ENCODE measurements around the gene MED22. TPM values are rescaled to one million over a fixed set of nuclear protein-coding genes. Genes with fewer than 3 reads are reported as not detected.

MED22 gene
- total and polyA plus RNA-seq, 2 of the 8 experiments (the other 6 are each of a cell fraction or from before 2014, with no cell fraction given), result 56.4 to 68.4 TPM

DNA sequence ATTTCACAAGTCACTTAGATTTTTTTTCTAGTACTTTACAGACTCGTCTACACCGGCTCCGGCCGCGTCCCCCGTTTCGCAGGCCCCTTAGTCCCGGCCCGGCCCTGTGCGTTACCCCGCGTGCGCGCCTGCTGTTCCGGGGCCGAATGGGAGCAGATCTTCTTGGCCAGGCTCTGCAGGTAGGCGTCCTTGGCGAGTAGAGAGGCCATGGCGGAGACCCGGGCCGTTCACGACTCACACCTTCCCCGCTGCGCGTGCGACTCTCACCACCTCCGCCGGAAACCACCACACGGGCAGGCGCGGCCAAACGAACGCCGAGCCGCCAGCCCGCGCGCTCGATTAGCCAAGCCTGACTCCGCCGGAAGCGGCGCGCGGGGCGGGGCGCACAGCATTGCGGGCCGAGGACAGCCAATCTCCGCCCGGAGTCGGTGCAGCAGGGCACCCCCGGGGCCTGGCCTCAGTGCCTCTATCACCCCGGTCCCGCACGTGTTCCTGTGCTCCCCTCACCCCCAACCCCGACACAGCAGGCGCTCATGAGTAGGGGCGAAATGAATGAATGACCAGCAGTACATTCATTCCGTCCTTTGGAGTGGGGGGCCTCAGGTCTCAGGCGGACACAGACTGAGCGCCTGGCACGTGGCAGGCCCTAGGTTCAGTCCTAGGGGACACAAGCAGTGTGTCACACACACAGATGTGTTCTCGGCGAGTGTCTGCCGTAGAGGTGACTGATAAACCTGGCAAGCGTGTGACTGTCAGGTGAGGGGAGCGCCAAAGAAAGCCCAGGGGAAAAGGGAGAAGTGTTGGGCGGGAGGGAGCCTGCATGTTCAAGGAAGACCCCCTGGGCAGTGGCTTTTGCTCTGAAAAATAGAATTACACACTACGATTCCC is 11.8 kb downstream of the MED22 start, which contains the start of gene SURF6:
TSS of gene SURF6 (minus strand) at position 265 of the 888 bp plus-strand sequence. CDS start at position 209, 56 bp downstream.
- Histone ChIP-seq H2BK120ac (replicated peaks; ENCODE audit: low read depth, low read length) (no peak within 1 kb of the TSS), H4K5ac (ENCODE audit: insufficient read length, low read depth, low read length) (peak within 1 kb of the TSS; percentile 80), H4K20me1 (replicated peaks in 1 of 2; ENCODE audit: control insufficient read depth in 1 of 2, insufficient read depth in 2 of 2, low read length in 2 of 2) (peaks cover 6 to 17% of the 10 kb centered on the region in 2 experiments), H3K27me3 (replicated peaks in 1 of 4; ENCODE audit: control insufficient read depth in 3 of 4, extremely low read depth in 1 of 4, insufficient read depth in 3 of 4, low read length in 3 of 4) (no peaks in the 10 kb centered on the region), H3K9me3 (ENCODE audit: insufficient read depth in 2 of 2, low read depth in 1 of 2, low read length in 1 of 2) (no peaks in the 10 kb centered on the region), H3K4me2 (ENCODE audit: insufficient read depth in 1 of 2, low read depth in 2 of 2, low read length in 2 of 2) (peak within 1 kb of the TSS; percentile 70 to 78), H3K36me3 (ENCODE audit: control insufficient read depth in 2 of 4, insufficient read depth in 4 of 4, low read length in 3 of 4) (peaks cover 31 to 58% (median 44%) of the 10 kb centered on the region in 4 experiments), H4K91ac (replicated peaks; ENCODE audit: insufficient read length, low read length) (peak within 1 kb of the TSS; percentile 93), H3K23ac (ENCODE audit: insufficient read length) (no peak within 1 kb of the TSS), H3K4me1 (replicated peaks in 1 of 4; ENCODE audit: control insufficient read depth in 3 of 4, insufficient read depth in 4 of 4, low read length in 3 of 4) (peaks cover 0 to 9% (median 2%) of the 10 kb centered on the region in 4 experiments; a peak in 1 of 7 replicates), H2BK20ac (ENCODE audit: low read length) (no peak within 1 kb of the TSS), H3K56ac (replicated peaks; ENCODE audit: insufficient read length, low read depth, low read length) (peak within 1 kb of the TSS; percentile 96), H3K9ac (replicated peaks in 1 of 4; ENCODE audit: extremely low read depth in 1 of 4, low read depth in 3 of 4, low read length in 3 of 4) (peak within 1 kb of the TSS; percentile 77 to 79 (median 78)), H3K18ac (ENCODE audit: extremely low read depth, low read length) (peak within 1 kb of the TSS; percentile 98), H4K8ac (ENCODE audit: extremely low read depth, insufficient read depth, low read length) (peak within 1 kb of the TSS; percentile 90), H2BK15ac (ENCODE audit: low read length) (peak within 1 kb of the TSS; percentile 88; the same call in 1 of the 2 replicates), H3K14ac (ENCODE audit: insufficient read length) (no peak within 1 kb of the TSS), H3K79me2 (ENCODE audit: control insufficient read depth in 1 of 2, insufficient read depth in 2 of 2, low read length in 2 of 2) (peaks cover 0 to 15% of the 10 kb centered on the region in 2 experiments; a peak in 2 of 4 replicates), H2AFZ (ENCODE audit: low read length) (no peak within 1 kb of the TSS), H2BK12ac (ENCODE audit: low read depth, low read length) (peak within 1 kb of the TSS; percentile 80; the same call in 1 of the 2 replicates), H3K4ac (replicated peaks; ENCODE audit: insufficient read length, low read depth, low read length) (peak within 1 kb of the TSS; percentile 95), H2AK5ac (ENCODE audit: low read depth, low read length) (peak within 1 kb of the TSS; percentile 93; the same call in 1 of the 2 replicates), H3K79me1 (ENCODE audit: low read depth, low read length) (peaks cover 10% of the 10 kb centered on the region), H3K27ac (ENCODE audit: low read depth, low read length) (peak within 1 kb of the TSS; percentile 74; the same call in 1 of the 2 replicates), H3K23me2 (ENCODE audit: low read depth, low read length) (peaks cover 7% of the 10 kb centered on the region; the same call in 1 of the 2 replicates), H3K4me3 (ENCODE audit: extremely low read depth in 1 of 4, insufficient read depth in 2 of 4, low read depth in 3 of 4, low read length in 4 of 4) (peak within 1 kb of the TSS; percentile 64 to 95 (median 92)), H2BK5ac (ENCODE audit: low read depth, low read length) (peak within 1 kb of the TSS; percentile 91; the same call in 1 of the 2 replicates)
- DNase-seq (ENCODE audit: low read depth in 1 of 2, low spot score in 2 of 2) (peak; percentile 64 to 92), FAIRE-seq (no peak)
- WGBS, 2 experiments (ENCODE audit: extremely low coverage in 1 of 2, insufficient coverage in 1 of 2, insufficient read length in 1 of 2, insufficient replicate concordance in 2 of 2, low coverage in 1 of 2, low lambda C conversion rate in 2 of 2, missing lambda C conversion rate in 1 of 2), result 7% methylated on average over 59 of the region's 70 CpGs; no CpG with 5 or more reads in 1 of the 2 experiments
- CTCF ChIA-PET (ENCODE audit: partially characterized antibody), result interaction anchor here (0.6 to 7.0 kb wide), 4 partner anchors 14 to 149 kb away, joined by 3 to 123 read pairs (median 4); no protein-coding TSS in a partner anchor
- POLR2A ChIA-PET (ENCODE audit: partially characterized antibody), result interaction anchor here (0.6 to 7.3 kb wide), 6 partner anchors 14 to 382 kb away, joined by 3 to 120 read pairs (median 3); partner anchors contain the start of genes MED22 and RPL7A
- no peak for TF ChIP-seq BRCA1 (IDR thresholded peaks at IDR 0.05; ENCODE audit: low read depth, low read length)
- peak; percentile 74; the same call in 1 of the 2 replicates for TF ChIP-seq PHF8 (conservative IDR thresholded peaks at IDR 0.05; ENCODE audit: low read depth, low read length)
- peak; percentile 72 to 98; a peak in 3 of 4 replicates for TF ChIP-seq SIN3A (conservative IDR thresholded peaks at IDR 0.05 in 1 of 2, IDR thresholded peaks at IDR 0.05 in 1 of 2; ENCODE audit: low read depth in 1 of 2, low read length in 2 of 2)
- TF ChIP-seq SUZ12 (IDR thresholded peaks at IDR 0.05; ENCODE audit: low read length), result no peak
- peak; percentile 60; the same call in 1 of the 2 replicates for TF ChIP-seq RBBP5 (IDR thresholded peaks at IDR 0.05; ENCODE audit: borderline replicate concordance, low read depth, low read length)

All from H1 (cell line).